CD4-positive, alpha-beta T cell (primary cell): ENCODE measurements around the gene ZNF280D. TPM values are rescaled to one million over a fixed set of nuclear protein-coding genes. Genes with fewer than 3 reads are reported as not detected.

Experiments
- ATAC-seq: fragments of 200-7000 bp; cut with Tn5 transposase; one replicate; pipeline ENCODE4 v1.10.0; 2022; ENCODE audit warnings: mild to moderate bottlenecking; ENCODE audit not compliant: poor library complexity
- CTCF ChIA-PET: fragments of 350-600 bp; sonication (Branson Sonifier 250); formaldehyde crosslinking; loops from one replicate; lab custom pipeline; 2021; ENCODE audit warnings: antibody characterized with exemption, inconsistent platforms; lab: Charles Lee
- POLR2A ChIA-PET: fragments of 350-600 bp; sonication (Branson Sonifier 250); formaldehyde crosslinking; loops from one replicate; lab custom pipeline; 2021; ENCODE audit warnings: antibody characterized with exemption, inconsistent platforms; lab: Charles Lee
- DNase-seq, 14 experiments: peaks; one replicate each; pipeline ENCODE4 v3.0.0-alpha.2; 2013 to 2020; ENCODE audit warnings: mixed read lengths in 2 of 14
- H3K27ac ChIP-seq, 2 donors: one replicate each; pipeline versions ENCODE4 v1.5.1 to v1.7.0; 2013; ENCODE audit warnings: low read length in 2 of 2, low read depth in 1 of 2, mild to moderate bottlenecking in 1 of 2
- H3K27me3 ChIP-seq, 2 experiments: 1 replicate in 1 of 2; 2 replicates in 1 of 2; pipeline versions ENCODE4 v1.6.1 to v1.7.0; 2013; ENCODE audit warnings: low read length in 2 of 2, control low read depth in 1 of 2, mild to moderate bottlenecking in 1 of 2, moderate library complexity in 1 of 2; ENCODE audit not compliant: insufficient read depth in 2 of 2, control insufficient read depth in 1 of 2
- H3K36me3 ChIP-seq: one replicate; pipeline ENCODE4 v1.6.1; 2013; ENCODE audit warnings: low read length, control low read depth; ENCODE audit not compliant: insufficient read depth
- H3K4me1 ChIP-seq: one replicate; pipeline ENCODE4 v1.6.1; 2013; ENCODE audit warnings: low read length, control low read depth; ENCODE audit not compliant: insufficient read depth
- H3K4me3 ChIP-seq: one replicate; pipeline ENCODE4 v1.5.1; 2013; ENCODE audit warnings: mild to moderate bottlenecking, low read length, moderate library complexity
- H3K9me3 ChIP-seq, 2 experiments: 1 replicate in 1 of 2; 2 replicates in 1 of 2; pipeline versions ENCODE4 v1.6.1 to v1.7.0; 2013; ENCODE audit warnings: low read length in 2 of 2, mild to moderate bottlenecking in 2 of 2, control low read depth in 1 of 2, moderate library complexity in 1 of 2; ENCODE audit not compliant: control insufficient read depth in 1 of 2, insufficient read depth in 1 of 2
- H3K27ac Mint-ChIP-seq: one replicate; pipeline ENCODE4 v1.8.0; 2020; ENCODE audit warnings: mixed read lengths
- H3K27me3 Mint-ChIP-seq: one replicate; pipeline ENCODE4 v1.8.0; 2021; ENCODE audit warnings: mixed read lengths
- H3K36me3 Mint-ChIP-seq: one replicate; pipeline ENCODE4 v1.8.0; 2021; ENCODE audit warnings: low read depth, mixed read lengths
- H3K4me1 Mint-ChIP-seq: one replicate; pipeline ENCODE4 v1.8.0; 2021; ENCODE audit warnings: low read depth, mixed read lengths
- H3K4me3 Mint-ChIP-seq: one replicate; pipeline ENCODE4 v1.8.0; 2020; ENCODE audit warnings: mild to moderate bottlenecking, mixed read lengths
- H3K9me3 Mint-ChIP-seq: one replicate; pipeline ENCODE4 v1.8.0; 2020; ENCODE audit warnings: mixed read lengths
- intact Hi-C, 2 experiments: fragments of 100-400 bp; cut with DNase I in 1 of 2; cut with micrococcal nuclease in 1 of 2; formaldehyde crosslinking; loops; one replicate each; pipeline versions ENCODE4 v1.15.1 to v1.9.0; 2023 to 2025; cut with DNase I, micrococcal nuclease
- total RNA-seq, 174 experiments: library from RNA in 2 of 174; stranded (reverse) in 2 of 174; gene quantifications; one replicate each; pipeline ENCODE4 v1.2.3 and lab custom pipeline; 2021 to 2026
- TF ChIP-seq, protein P1 (sequence below): fragments of 200-600 bp; IDR thresholded peaks from one replicate; pipeline ENCODE4 v1.8.0; 2022; ENCODE audit warnings: antibody characterized with exemption, mild to moderate bottlenecking

ZNF280D gene
- total RNA-seq, 2 experiments from 2014 or later, result 27.2 to 30.3 TPM

DNA sequence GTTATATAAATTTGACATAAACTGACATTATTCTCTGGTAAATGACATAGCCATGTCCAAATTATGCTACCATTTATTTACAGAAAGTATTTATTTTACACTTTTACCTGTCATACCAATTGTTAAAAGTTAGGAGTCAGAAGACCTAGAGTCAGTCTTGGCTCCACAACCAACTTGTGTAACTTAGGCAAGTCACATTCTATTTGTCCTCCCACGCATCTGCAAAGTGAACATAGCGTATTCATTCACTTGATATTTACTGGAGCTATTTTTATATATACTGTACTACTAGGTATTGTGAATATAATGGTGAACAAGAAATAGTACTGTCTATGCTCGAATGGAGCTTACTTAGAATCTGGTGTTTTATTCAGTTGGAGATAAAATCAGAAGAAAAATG lies 78.7 kb downstream of the ZNF280D start:
- CTCF ChIA-PET, result interaction anchor here (0.7 to 1.5 kb wide), 2 partner anchors 13 to 26 kb away, joined by 3 read pairs; no protein-coding TSS in a partner anchor

DNA sequence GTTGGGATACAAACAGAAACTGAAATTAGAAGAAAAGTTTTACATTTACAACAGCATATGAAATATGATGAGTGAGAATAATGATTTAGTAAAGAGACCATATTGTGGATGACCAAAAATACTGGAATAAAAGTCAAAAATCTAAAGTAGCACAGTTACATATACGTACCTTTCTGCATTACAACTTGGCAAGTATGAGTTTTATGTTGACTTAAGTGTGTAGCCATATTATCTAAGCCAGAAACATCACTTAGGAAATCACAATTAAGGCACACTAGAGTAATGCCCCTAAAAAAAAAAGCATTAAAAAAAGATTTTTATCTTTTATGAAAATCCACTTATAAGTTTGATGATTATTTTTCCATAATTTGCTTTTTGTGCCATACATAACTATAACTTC lies 79.1 kb downstream of the ZNF280D start:
- H3K36me3 ChIP-seq, result peaks cover 24% of the 10 kb centered on the region
- Mint-ChIP-seq H3K27me3 (no peaks in the 10 kb centered on the region), H3K36me3 (peaks cover 78% of the 10 kb centered on the region), H3K4me1 (no peaks in the 10 kb centered on the region), H3K4me3 (no peak overlapping the region), H3K27ac (no peak overlapping the region), H3K9me3 (no peaks in the 10 kb centered on the region)
- POLR2A ChIA-PET, result no interaction called here
- H3K4me3 ChIP-seq, result no peak overlapping the region
- no peaks in the 10 kb centered on the region for H3K27me3 ChIP-seq
- DNase-seq (no peak), ATAC-seq (no peak)
- H3K4me1 ChIP-seq, result no peaks in the 10 kb centered on the region
- no peaks in the 10 kb centered on the region for H3K9me3 ChIP-seq
- intact Hi-C loops, result no loop called here
- CTCF ChIA-PET, result no interaction called here
- TF ChIP-seq, protein P1, sequence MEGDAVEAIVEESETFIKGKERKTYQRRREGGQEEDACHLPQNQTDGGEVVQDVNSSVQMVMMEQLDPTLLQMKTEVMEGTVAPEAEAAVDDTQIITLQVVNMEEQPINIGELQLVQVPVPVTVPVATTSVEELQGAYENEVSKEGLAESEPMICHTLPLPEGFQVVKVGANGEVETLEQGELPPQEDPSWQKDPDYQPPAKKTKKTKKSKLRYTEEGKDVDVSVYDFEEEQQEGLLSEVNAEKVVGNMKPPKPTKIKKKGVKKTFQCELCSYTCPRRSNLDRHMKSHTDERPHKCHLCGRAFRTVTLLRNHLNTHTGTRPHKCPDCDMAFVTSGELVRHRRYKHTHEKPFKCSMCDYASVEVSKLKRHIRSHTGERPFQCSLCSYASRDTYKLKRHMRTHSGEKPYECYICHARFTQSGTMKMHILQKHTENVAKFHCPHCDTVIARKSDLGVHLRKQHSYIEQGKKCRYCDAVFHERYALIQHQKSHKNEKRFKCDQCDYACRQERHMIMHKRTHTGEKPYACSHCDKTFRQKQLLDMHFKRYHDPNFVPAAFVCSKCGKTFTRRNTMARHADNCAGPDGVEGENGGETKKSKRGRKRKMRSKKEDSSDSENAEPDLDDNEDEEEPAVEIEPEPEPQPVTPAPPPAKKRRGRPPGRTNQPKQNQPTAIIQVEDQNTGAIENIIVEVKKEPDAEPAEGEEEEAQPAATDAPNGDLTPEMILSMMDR, result no peak
- no peak overlapping the region for H3K27ac ChIP-seq

More for the DNA sequence above, 78.7 kb downstream of the ZNF280D start:
- TF ChIP-seq, protein P1, result no peak
- Histone ChIP-seq H3K4me1 (no peaks in the 10 kb centered on the region), H3K36me3 (peaks cover 24% of the 10 kb centered on the region), H3K4me3 (no peak overlapping the region), H3K27me3 (no peaks in the 10 kb centered on the region), H3K9me3 (no peaks in the 10 kb centered on the region), H3K27ac (no peak overlapping the region)
- H3K36me3 Mint-ChIP-seq, result peaks cover 78% of the 10 kb centered on the region
- intact Hi-C loops, result no loop called here
- H3K27ac Mint-ChIP-seq, result no peak overlapping the region
- DNase-seq (no peak), ATAC-seq (no peak)
- H3K27me3 Mint-ChIP-seq, result no peaks in the 10 kb centered on the region
- POLR2A ChIA-PET, result no interaction called here
- no peak overlapping the region for H3K4me3 Mint-ChIP-seq
- H3K9me3 Mint-ChIP-seq, result no peaks in the 10 kb centered on the region
- H3K4me1 Mint-ChIP-seq, result no peaks in the 10 kb centered on the region

DNA sequence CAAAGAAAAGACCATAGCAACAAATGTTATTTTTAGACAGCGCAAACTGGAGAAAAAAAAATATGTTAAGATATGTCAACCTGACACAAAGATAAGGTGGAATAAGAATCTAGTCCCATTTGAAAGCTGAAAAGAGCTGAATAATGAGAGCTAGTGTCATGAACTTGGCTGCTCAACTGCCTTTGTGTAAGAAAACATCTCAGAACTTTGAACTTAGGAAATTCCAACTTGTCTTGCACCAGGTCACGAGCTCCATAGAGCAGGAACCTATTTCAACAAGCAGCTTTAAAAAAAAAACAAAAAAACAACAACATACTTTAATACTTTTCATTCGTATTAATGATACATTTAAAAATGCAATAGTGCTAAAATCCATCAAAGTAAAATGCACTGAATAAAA lies 79.5 kb downstream of the ZNF280D start:
- ChIA-PET CTCF (no interaction called here), POLR2A (no interaction called here)
- Mint-ChIP-seq H3K36me3 (peaks cover 80% of the 10 kb centered on the region), H3K27ac (no peak overlapping the region), H3K27me3 (no peaks in the 10 kb centered on the region), H3K4me3 (no peak overlapping the region), H3K9me3 (no peaks in the 10 kb centered on the region), H3K4me1 (no peaks in the 10 kb centered on the region)
- ATAC-seq, result no peak
- H3K27me3 ChIP-seq, result no peaks in the 10 kb centered on the region
- no peak overlapping the region for H3K27ac ChIP-seq
- H3K4me3 ChIP-seq, result no peak overlapping the region
- intact Hi-C loops, result no loop called here
- peaks cover 23% of the 10 kb centered on the region for H3K36me3 ChIP-seq
- no peaks in the 10 kb centered on the region for H3K4me1 ChIP-seq
- no peak for DNase-seq
- TF ChIP-seq, protein P1, result no peak
- H3K9me3 ChIP-seq, result no peaks in the 10 kb centered on the region
